Retinal pigment epithelial cell (primary cell): ENCODE measurements around the gene TAP2.

ENCODE experiments used
- DNase-seq: peaks from one replicate; pipeline ENCODE4 v3.0.0-alpha.2; 2010; ENCODE audit warnings: low read depth
- H3K4me3 ChIP-seq: 2 replicates; pipeline ENCODE4 v1.5.1; 2011; ENCODE audit warnings: mild to moderate bottlenecking, low read length, control low read depth, moderate library complexity
- TF ChIP-seq, protein P1 (sequence below): conservative IDR thresholded peaks from 2 replicates; pipeline ENCODE4 v1.5.1; 2011; ENCODE audit warnings: low read depth, low read length, control low read depth, inconsistent platforms

The TAP2 gene

DNA sequence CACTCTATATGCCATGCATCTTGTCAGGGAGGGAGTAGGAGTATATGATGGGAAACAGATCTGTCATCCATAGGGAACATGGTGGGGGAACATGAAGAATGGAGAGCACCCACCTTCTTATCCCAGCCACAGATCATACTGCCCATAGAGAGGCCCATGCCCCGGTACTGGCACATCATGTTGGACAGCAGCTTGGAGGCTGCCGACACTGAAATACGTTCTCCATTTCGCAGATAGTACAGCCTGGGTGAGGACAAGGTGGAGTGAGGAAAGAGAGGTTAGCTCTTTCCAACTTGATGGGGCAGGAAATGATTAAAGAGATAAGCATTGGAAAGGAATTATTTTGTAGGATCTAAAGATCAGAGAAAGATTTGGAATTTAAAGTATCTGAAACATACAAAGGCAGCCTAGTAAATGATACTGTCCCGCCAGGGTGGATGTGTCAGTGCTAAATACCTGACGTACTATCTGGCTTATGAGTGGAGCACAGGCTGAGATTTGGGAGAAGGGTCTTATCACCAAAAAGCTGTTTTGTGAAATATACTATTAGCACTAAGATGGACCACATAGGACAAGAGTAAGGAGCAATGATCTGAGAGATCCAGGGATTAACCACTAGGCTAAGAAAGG lies 3.6 kb upstream of the TAP2 start:
- TF ChIP-seq, protein P1, sequence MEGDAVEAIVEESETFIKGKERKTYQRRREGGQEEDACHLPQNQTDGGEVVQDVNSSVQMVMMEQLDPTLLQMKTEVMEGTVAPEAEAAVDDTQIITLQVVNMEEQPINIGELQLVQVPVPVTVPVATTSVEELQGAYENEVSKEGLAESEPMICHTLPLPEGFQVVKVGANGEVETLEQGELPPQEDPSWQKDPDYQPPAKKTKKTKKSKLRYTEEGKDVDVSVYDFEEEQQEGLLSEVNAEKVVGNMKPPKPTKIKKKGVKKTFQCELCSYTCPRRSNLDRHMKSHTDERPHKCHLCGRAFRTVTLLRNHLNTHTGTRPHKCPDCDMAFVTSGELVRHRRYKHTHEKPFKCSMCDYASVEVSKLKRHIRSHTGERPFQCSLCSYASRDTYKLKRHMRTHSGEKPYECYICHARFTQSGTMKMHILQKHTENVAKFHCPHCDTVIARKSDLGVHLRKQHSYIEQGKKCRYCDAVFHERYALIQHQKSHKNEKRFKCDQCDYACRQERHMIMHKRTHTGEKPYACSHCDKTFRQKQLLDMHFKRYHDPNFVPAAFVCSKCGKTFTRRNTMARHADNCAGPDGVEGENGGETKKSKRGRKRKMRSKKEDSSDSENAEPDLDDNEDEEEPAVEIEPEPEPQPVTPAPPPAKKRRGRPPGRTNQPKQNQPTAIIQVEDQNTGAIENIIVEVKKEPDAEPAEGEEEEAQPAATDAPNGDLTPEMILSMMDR, result no peak
- no peak overlapping the region for H3K4me3 ChIP-seq

DNA sequence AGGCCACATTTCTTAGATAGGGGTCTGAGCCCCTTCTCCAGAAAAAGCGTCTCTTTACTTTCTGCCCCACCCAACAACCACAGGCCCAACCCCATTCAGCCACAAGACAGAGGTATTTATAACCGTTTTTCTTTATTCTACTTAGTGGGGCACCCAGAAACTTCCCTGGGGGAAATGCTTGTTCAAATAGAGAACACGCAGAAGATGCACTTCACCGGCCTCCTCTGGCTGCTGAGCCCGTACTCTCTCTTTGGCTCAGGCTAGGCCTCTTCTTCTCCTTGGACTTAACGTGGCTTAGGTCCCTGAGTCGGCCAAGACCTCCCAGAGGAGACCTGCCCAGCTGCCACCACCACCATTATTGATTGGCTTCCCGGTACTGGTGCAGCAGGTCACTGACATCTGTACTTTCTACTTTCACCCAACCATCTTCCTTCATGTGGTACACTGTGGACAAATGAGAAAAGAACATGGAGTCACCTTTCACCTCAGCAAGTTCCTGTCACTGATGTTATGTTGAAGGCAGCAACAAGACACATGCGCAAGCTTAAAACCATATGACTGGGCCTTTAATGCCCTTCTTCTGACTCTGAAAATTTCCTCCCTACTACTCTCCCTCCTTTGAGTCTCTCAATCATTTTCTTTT lies 2.2 kb upstream of the TAP2 start:
- no peak for DNase-seq
- TF ChIP-seq, protein P1, result no peak

More for the DNA sequence above, 3.6 kb upstream of the TAP2 start:
- DNase-seq, result no peak

DNA sequence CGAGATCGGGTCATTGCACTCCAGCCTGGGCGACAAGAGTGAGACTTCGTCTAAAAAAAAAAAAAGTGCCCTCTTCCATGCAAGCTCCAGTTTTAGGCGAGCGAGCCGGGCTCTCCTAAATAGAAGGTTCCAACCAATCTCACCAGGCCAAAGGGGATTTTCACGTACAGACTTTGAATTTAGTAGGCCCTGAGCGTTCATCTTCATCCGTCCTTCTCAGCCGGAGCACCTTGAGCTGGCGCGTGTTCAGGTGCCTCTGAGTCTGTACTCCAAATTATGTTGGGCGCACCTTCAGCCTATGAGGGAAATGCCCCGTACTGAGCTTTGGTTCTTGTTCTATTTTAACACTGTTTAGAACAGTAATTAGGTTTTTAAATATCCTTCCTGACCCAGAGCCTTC lies 817 bp upstream of the TAP2 start:
- TF ChIP-seq, protein P1, result no peak
- no peak for DNase-seq
- H3K4me3 ChIP-seq, result no peak overlapping the region

More for the DNA sequence above, 2.2 kb upstream of the TAP2 start:
- no peak overlapping the region for H3K4me3 ChIP-seq

DNA sequence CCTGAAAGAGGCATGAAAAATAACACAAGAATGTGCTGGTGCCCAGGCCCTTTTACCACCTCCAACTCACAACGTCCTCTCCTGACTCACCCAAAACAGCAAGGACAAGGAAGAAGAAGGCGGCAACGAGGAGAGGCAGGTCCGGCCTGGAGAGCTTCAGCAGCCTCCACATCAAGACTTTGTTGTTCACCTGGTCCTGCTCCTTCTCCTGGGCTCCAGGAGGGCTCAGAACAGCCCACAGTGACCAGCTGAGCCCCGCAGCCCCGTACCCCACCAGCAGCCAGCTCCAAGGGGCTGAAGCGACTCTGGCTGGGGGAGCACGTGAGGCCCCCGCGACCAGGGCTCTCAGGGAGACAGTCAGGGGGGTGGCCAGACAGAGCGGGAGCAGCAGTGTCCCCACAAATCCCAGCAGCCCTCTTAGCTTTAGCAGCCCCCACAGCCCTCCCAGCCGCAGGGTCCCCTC lies 857 bp downstream of the TAP2 start:
- DNase-seq, result no peak
- peak overlapping the region; percentile 85 for H3K4me3 ChIP-seq
- TF ChIP-seq, protein P1, result no peak

DNA sequence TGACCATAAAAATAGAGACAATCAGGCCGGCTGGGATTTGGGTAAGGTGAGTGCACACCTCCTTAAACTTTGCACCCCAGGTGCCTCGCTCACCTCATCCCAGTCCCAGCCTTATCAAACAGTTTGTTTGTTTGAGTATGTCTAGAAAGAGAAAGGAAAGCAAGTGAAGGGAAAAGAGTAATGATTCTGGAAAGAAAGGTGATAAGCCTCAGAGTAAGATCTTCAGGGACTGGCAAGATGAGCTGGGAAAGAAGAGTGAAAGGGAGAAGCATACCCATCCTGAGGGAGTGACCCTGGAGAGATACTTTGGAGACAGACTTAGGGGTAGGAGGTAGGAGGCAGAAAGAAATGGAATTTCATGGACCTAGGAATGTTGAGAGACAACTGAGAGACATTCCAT lies 1.7 kb downstream of the TAP2 start:
- no peak for DNase-seq
- TF ChIP-seq, protein P1, result no peak
- no peak overlapping the region for H3K4me3 ChIP-seq

DNA sequence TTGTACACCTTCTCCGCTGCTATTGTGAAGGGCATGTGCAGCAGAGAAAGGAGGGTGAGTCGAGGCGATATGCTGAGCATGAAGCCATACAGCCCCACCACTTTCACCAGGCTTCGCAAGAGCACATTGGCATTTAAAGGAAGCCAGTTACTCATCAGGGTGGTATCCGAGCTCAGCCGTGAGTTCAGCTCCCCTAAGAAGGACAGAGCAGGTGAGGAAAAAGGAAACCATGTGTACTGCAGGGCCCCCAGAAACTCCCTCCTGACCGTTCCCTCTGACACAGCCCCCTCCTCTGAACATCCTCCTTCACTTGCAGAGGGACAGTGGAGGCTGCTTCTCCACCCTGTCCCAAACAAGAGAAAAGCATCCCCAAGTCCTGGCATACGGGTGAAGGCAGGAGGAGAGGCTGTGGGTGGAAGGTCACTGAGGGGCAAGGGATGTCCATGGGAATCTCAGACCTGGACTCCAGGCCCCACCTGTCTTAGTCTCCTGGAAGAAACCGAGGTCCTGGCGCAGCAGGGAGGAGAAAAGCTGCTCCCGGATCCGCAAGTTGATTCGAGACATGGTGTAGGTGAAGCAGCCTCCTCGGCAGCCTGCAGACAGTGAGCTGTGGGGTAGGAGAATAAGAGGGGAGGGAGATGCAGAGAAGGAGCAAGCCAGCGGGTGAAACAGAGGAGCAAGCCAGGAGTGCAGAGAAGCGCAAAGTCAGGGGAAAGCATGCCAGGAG lies 3.2 kb downstream of the TAP2 start:
- no peak overlapping the region for H3K4me3 ChIP-seq
- TF ChIP-seq, protein P1, result no peak
- no peak for DNase-seq
